Right ventricle myocardium inferior (tissue), 1 donor: Measurements from ENCODE around the gene INSYN2B. TPM values are rescaled to one million over a fixed set of nuclear protein-coding genes. Genes with fewer than 3 reads are reported as not detected.
A peak's percentile ranks its signal among the peaks of the same experiment; 100 is the strongest.
"Not testable (repeated sequence)": the region's sequence is repeated elsewhere in the genome, so short reads cannot be mapped to it uniquely, and the experiment has no call there.

ENCODE experiments used
- ATAC-seq: fragments of 200-7000 bp; cut with Tn5 transposase; one replicate; pipeline ENCODE4 v1.9.1; 2020; ENCODE audit warnings: mild to moderate bottlenecking, moderate library complexity
- DNase-seq: peaks from one replicate; pipeline ENCODE4 v3.0.0; 2021; ENCODE audit errors: missing footprints
- intact Hi-C: fragments of 100-400 bp; cut with DNase I; formaldehyde crosslinking; loops from one replicate; pipeline ENCODE4 v1.11.0; 2022
- total RNA-seq: library from RNA; stranded (reverse); fragmentation: NEBNext Ultra II Directional; extraction: Animal tissue kit (Norgen Biotek cat#: 25700); gene quantifications from one replicate; pipeline ENCODE4 v1.2.1, GENCODE V29; 2021
- donor health status: DM: no; HTN: yes; CAD: no; lungs with severe emphysema.

The INSYN2B gene
- total RNA-seq, 1 donor from 2014 or later = 0.87 TPM

DNA sequence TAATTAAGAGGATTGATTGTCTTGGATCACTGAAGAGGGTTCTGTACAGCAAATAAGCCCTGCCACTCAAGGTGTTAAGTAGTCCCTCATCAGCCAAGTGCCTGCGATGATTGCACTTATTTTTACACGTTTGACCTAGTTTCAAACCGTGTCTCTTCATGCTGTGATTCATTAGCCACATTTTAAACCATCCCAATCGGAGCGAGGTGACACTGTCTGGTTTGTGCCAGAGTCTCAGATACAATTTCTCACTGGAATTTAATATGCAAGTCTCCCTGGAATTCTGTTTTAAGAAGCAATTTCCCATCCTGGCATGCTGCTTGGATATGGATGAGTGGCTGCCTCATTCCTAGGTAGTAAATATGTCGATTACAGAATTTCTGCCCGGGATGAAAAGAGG lies 1.6 kb downstream of the INSYN2B start:
- ATAC-seq = no peak
- no peak for DNase-seq
- intact Hi-C loops = no loop called here

- ATAC-seq = no peak
- intact Hi-C loops = no loop called here
- DNase-seq = no peak
Measured at GRCh38 chr5:169974121-169974770, 6.0 kb downstream of the INSYN2B start.

- no peak for ATAC-seq
- intact Hi-C loops = no loop called here
- DNase-seq = no peak
Measured at GRCh38 chr5:169973056-169973455, 7.2 kb downstream of the INSYN2B start.

DNA sequence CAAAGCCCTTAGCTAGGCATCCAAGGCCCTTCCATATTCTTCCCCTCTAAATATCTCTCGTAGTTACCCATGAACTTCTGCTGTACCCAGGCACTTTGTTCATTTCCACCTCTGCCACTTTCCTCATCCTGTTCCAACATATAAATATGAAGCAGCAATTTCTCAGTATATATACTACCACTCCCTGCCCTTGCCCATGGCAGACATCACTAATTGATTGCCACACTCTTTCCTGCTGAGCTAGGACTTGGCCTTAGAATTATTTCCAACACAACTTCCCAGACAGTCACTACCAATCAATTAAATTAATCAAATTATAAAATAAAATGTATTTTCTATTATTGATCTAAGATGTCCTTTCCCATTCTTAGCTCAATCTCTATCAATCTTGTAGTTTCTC lies 8.5 kb downstream of the INSYN2B start:
- intact Hi-C loops = no loop called here
- ATAC-seq (no peak), DNase-seq (no peak)

DNA sequence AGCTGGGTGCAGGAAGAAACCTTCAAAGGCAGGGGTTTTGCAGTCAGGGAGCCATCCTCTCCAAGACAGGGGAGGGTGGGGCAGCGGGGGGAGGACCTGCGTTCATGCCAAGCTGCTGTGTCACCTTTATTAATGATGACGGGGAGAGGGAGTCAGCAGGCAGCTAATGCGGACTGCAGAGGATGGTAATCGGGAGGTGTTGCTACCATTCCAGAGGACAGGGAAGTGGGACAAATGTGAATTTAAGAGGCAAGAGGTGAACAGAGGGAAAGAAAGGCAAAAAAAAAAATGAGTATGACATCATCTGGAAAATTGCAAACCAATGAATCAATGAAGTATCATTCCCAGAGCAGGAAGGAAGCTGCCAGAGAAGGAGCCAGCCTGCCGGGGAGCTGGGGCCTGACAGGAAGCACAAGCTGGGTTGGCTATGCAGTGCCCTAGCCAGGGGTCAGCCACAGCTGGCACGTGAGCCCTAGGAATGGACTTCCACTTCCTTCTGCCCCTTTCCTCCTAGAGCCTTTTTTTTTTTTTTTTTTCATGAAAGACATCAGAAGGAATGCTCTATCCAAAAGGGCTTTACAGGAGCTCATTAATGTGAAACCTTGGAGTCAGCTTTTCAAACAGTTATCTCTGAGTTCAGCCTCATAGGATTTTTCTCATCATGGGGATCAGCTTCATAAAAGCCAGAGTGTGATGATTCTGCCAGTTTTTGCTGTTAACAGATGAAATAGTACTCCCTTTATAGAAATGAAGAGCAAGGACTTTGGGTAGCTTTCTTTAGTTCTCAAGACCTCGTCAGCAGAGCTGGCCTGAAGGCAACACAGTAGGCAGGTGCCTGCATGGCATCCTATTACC lies 9.2 kb downstream of the INSYN2B start:
- no peak for DNase-seq
- ATAC-seq = peak; percentile 54
- intact Hi-C loops = no loop called here

DNA sequence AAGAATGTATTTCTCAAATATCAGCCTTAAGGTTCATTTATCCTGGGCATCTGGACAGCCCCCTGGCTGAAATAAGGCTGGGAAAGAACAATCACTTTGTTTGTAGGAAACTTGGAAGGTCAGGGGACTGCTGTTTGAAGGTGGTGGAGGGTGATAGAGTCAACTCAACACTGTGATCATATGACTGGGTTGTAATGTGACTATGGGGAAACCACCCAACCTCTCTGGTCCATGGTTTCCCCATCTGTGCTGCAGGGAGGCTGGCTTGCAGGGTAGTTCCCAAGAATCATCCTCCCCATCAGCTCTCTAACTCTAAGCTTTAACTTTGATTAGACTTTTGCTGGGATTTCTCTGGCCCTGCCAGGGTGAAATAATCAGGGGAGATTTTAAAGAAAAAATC lies 10.0 kb downstream of the INSYN2B start:
- DNase-seq (no peak), ATAC-seq (no peak)
- intact Hi-C loops = no loop called here

DNA sequence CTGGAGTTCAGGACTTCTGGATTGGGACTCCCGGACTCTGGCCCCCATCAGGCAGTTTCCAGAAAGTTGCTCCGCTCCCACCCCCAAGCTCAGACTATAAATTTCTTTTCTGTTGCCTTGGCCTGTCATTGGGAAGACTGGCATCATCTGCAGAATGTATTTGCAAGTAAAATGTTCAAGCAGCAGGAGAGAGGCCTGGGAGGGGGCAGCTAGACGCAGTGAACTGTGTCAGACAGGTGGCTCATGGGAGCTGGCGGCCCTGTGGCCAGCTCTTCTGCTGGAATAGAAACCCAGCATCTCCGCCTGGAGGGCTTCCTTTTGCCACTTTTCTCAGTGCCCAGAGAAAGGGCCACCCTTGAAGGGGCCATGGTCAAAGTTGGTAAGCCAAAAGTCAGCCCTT lies 16.0 kb downstream of the INSYN2B start:
- DNase-seq (no peak), ATAC-seq (no peak)
- intact Hi-C loops = no loop called here

GRCh38 chr5:169960659-169961058 lies 19.6 kb downstream of the INSYN2B start:
- intact Hi-C loops = no loop called here
- DNase-seq = no peak
- ATAC-seq = no peak

DNA sequence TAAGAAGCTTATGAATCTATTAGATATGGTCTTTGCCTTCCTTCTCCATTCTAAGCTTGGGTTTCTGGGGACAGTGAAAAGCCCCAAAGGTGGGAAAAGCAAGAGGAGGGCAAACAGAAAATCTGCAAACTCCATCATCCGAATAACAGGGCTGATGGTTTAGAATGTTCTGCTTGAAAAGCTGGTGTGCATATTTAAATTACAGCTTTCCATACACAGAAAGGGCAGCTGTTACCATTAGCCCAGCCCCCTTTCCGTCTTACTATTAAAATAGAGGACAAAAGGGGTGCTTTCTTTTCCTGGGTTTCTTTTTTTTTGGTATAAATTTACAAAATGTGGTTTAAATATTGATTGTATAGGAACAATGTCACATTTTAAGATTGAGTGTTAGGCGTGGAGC lies 22.0 kb downstream of the INSYN2B start:
- intact Hi-C loops = no loop called here
- ATAC-seq = no peak
- DNase-seq = no peak

- intact Hi-C loops = no loop called here
- DNase-seq = no peak
- ATAC-seq = no peak
Measured at GRCh38 chr5:169956756-169957155, 23.5 kb downstream of the INSYN2B start.

GRCh38 chr5:169956126-169956525 lies 24.2 kb downstream of the INSYN2B start:
- intact Hi-C loops = no loop called here
- no peak for ATAC-seq
- no peak for DNase-seq

DNA sequence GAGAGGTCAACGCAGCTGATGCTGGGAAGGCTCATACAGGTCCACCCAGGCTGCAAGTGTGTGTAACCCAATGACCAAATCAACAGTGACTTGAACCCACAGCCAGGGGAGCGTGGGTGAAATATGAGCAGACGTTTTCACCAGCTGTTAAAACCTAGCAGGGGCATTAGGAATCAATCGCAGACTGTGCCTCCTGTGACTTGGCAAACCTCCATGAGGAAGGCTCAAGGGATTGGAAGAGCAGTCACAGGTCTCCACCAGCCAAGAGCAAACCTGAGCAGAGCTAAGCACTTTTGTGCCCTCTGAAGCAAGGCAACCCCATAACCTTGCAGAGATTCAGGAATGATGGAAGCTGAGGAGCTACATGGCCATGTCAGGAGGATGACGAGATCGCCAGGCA lies 25.5 kb downstream of the INSYN2B start:
- ATAC-seq (no peak), DNase-seq (no peak)
- intact Hi-C loops = no loop called here

DNA sequence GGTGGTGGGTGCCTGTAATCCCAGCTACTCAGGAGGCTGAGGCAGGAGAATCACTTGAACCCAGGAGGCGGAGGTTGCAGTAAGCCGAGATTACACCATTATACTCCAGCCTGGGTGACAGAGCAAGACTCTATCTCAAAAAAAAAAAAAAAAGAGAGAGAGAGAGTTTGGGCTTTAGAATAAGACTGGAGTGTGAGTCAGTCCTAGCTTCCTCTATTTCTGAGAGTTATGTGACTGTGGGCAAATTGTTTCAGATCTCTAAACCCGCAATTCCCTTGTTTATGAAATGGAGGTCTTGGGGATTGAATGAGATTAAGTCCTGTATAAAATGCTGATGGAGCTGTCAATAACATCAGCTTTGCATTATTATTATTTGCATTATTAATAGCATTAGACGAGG lies 27.1 kb downstream of the INSYN2B start:
- ATAC-seq, DNase-seq, intact Hi-C loops: not testable (repeated sequence)

- DNase-seq (no peak), ATAC-seq (no peak)
- intact Hi-C loops = no loop called here
Measured at GRCh38 chr5:169950333-169950732, 30.0 kb downstream of the INSYN2B start.

DNA sequence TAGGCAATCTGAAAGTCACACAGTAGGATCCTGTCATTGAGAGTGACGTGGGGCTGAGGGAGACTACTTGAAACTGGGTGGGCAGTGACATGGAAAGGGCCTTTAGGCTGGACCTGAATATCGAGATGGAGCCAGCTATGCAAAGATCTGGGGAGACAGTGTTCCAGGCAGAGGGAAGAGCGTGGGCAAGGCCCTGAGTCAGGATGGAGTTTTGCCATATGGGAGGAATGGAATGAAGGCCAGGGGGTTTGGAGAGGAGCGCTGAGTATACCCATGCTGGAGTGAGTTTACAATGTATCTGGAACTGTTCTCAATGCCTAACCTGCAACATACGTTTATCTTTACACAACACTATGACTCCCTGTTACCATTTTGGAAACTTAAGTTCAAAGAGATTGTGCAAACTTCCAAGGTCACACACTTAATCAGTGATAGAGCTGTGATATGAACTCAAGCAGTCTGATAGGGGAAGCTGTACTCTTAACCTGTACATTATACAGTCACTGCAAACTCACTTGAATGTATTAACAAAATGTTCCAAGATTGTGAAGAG lies 33.5 kb downstream of the INSYN2B start:
- intact Hi-C loops = no loop called here
- no peak for ATAC-seq

DNA sequence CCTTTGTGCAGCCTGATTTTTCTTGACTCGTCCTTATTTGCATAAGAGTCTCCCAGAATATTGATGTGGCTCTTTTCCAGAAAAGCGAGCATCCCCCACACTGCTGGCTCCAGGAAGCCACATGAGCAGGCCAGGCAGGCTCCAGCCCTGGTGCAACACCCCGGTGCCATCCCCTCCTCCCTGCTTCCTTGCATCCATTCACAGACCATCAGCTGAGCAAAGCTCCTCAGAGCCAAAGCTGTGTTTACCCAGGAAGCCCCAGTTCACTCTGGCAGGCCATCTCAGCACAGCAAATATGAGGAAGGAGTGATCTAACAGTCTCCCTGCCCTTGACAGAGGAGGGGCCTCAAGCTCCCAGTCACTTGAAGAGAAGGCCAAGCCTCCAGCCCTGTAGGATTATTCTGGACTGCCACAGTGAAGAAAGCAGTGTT lies 34.4 kb downstream of the INSYN2B start:
- intact Hi-C loops = no loop called here
- DNase-seq (peak; percentile 74), ATAC-seq (peak; percentile 69)

More for the DNA sequence above, 33.5 kb downstream of the INSYN2B start:
- no peak for DNase-seq

DNA sequence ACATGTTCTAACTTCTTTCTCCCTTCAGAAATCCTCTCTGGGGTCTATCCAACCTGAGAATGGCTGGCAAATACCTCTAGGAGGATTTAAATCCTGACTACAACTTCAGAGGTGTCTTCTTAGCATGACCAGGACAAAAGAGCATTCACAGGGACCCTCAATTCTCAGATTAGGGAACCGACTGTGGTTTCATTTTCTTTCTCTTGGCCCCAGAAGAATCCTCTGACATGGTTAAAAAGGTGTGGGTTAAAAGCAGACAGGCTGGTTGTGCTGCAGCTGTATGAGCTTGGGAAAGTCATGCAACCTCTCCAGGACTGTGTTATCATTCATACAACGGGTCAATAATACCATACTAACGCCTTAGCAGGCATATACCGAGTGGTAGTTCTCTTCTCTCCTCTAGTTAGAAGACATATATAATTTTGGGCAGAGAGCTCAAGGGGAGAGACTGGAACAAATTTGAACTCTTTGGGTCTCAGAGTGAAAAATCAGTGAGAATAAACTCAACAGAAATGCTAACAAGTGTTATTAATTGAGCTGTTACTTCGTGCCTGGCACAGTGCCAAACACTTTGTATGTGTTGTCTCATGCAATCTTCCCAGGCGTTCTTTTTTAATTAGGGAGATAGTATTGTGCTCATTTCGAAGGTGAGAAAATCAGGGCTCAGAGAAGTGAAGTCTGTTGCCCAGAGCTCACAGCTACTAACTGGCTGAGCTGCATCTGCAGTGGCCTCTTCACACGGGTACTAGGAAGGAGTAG lies 35.2 kb downstream of the INSYN2B start:
- no peak for ATAC-seq
- DNase-seq = no peak
- intact Hi-C loops = no loop called here

- ATAC-seq (no peak), DNase-seq (no peak)
- intact Hi-C loops = no loop called here
Measured at GRCh38 chr5:169944115-169944514, 36.2 kb downstream of the INSYN2B start.

DNA sequence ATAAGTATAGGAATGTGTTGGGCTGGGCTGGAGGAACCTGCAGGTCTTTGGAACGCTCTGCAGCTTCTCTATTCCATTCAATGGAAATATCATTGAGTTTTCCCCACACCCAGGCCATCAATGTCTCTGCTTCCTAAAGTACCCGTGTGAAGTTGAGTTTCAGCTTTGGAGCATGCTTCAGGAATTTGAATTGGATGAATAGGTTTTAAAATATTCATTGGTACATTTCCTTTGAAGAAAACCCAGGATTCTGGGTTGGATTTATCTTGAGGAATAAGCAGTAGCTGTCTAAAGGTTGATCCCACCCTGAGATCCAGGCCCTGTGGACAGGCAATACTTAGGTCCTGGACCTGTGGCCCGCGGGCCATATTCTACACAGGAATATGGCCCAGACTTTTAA lies 37.3 kb downstream of the INSYN2B start:
- intact Hi-C loops = no loop called here
- no peak for DNase-seq
- ATAC-seq = no peak
